ENCODE measurements around the gene SMIM43. TPM values are rescaled to one million over a fixed set of nuclear protein-coding genes. Genes with fewer than 3 reads are reported as not detected.

Gene SMIM43
- polyA plus RNA-seq, 1 donor (not counting 4 experiments of a cell fraction or from before 2014, with no cell fraction given), result 0.03 TPM

DNA sequence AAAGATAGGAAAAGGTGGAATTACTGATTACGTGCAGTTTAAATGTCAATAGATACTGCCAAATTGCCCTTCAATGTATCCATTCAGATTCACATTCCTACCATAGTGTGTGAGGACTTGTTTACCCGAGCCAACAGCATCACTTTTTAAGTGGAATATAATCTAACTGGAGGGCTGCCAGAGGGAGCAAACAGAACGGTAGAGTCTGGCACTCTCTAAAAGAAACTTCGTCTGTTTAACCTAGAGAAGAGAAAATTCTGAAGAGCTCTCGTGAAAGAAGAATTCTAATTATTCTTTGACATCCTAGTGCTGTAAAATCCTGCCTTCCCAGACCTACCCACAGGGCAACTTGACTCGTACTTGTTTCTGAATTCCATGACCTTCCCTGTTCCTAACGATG is 23.2 kb downstream of the SMIM43 start:
- Histone ChIP-seq H3K9me3 (ENCODE audit: control insufficient read depth, low read depth, low read length) (no peaks in the 10 kb centered on the region), H3K79me2 (ENCODE audit: control insufficient read depth, insufficient read depth, low read length) (no peaks in the 10 kb centered on the region), H2AFZ (ENCODE audit: control insufficient read depth, low read length) (no peak overlapping the region), H3K4me1 (ENCODE audit: control insufficient read depth, extremely low read depth, insufficient read depth, low read length) (no peaks in the 10 kb centered on the region), H4K20me1 (ENCODE audit: control insufficient read depth, extremely low read depth, insufficient read depth, low read length) (no peaks in the 10 kb centered on the region), H3K36me3 (ENCODE audit: control insufficient read depth in 2 of 2, extremely low read depth in 1 of 2, insufficient read depth in 2 of 2, low read length in 2 of 2) (no peaks in the 10 kb centered on the region), H3K27me3 (ENCODE audit: control insufficient read depth, extremely low read depth, insufficient read depth, low read length) (no peaks in the 10 kb centered on the region), H3K4me2 (ENCODE audit: control insufficient read depth, extremely low read depth, insufficient read depth, low read depth, low read length) (no peak overlapping the region), H3K4me3 (ENCODE audit: control insufficient read depth in 2 of 3, extremely low read depth in 1 of 3, insufficient read depth in 2 of 3, low read depth in 1 of 3, low read length in 3 of 3) (no peak overlapping the region), H3K27ac (ENCODE audit: control insufficient read depth, insufficient read depth, low read length) (no peak overlapping the region), H3K9ac (ENCODE audit: control insufficient read depth, extremely low read depth, insufficient read depth, low read length) (no peak overlapping the region), H3K9me1 (ENCODE audit: control insufficient read depth, extremely low read depth, insufficient read depth, low read length) (no peaks in the 10 kb centered on the region)
- dilution Hi-C loops (cut with MboI; ENCODE audit: extremely low pct_ligation_motif_present, low sequenced_read_pairs), result no loop called here
- no peak for TF ChIP-seq EZH2 (IDR thresholded peaks at IDR 0.05; ENCODE audit: low read length)
- TF ChIP-seq, protein P1, sequence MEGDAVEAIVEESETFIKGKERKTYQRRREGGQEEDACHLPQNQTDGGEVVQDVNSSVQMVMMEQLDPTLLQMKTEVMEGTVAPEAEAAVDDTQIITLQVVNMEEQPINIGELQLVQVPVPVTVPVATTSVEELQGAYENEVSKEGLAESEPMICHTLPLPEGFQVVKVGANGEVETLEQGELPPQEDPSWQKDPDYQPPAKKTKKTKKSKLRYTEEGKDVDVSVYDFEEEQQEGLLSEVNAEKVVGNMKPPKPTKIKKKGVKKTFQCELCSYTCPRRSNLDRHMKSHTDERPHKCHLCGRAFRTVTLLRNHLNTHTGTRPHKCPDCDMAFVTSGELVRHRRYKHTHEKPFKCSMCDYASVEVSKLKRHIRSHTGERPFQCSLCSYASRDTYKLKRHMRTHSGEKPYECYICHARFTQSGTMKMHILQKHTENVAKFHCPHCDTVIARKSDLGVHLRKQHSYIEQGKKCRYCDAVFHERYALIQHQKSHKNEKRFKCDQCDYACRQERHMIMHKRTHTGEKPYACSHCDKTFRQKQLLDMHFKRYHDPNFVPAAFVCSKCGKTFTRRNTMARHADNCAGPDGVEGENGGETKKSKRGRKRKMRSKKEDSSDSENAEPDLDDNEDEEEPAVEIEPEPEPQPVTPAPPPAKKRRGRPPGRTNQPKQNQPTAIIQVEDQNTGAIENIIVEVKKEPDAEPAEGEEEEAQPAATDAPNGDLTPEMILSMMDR (optimal IDR thresholded peaks at IDR 0.05 in 1 of 3, IDR thresholded peaks at IDR 0.05 in 1 of 3, conservative IDR thresholded peaks at IDR 0.05 in 1 of 3; ENCODE audit: extremely low read depth in 1 of 3, insufficient read depth in 2 of 3, low read length in 3 of 3), result no peak
- no peak for DNase-seq (ENCODE audit: low read depth, low spot score)
- no peak for FAIRE-seq

DNA sequence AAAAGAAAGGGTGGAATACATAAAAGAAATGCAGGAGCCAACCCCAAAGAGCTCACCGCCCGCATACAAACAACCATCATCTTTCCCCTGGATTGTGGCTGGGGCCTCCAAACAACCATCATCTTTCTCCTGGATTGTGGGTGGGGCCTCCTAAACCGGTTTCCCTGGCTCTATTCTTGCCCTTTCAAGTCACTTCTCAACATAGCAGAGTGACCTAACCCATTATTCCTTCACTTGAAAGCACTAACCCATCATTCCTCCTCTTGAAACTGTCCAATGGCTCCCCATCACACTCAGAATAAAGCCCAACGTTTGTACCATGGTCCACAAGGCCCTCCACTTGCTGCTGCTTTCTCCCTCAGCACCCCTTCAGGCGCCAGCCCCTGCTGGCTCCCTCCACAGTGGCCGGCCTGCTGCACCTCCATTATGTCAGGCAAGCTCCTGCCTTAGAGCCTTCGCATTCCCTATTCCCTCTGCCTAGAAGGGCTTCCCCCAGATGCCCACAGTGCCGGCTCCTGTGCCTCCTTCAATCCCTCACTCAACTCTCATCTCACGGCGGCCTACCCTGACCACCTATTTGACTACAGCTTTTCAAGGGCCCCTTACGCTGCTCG is 24.1 kb downstream of the SMIM43 start:
- DNase-seq (ENCODE audit: low read depth, low spot score) (no peak), FAIRE-seq (no peak)
- H3K27ac ChIP-seq (ENCODE audit: control insufficient read depth, insufficient read depth, low read length), result no peak overlapping the region
- H3K4me2 ChIP-seq (ENCODE audit: control insufficient read depth, extremely low read depth, insufficient read depth, low read depth, low read length), result no peak overlapping the region
- H2AFZ ChIP-seq (ENCODE audit: control insufficient read depth, low read length), result no peak overlapping the region
- no peaks in the 10 kb centered on the region for H3K9me1 ChIP-seq (ENCODE audit: control insufficient read depth, extremely low read depth, insufficient read depth, low read length)
- TF ChIP-seq EZH2 (IDR thresholded peaks at IDR 0.05; ENCODE audit: low read length), result no peak
- TF ChIP-seq, protein P1 (optimal IDR thresholded peaks at IDR 0.05 in 1 of 3, IDR thresholded peaks at IDR 0.05 in 1 of 3, conservative IDR thresholded peaks at IDR 0.05 in 1 of 3; ENCODE audit: extremely low read depth in 1 of 3, insufficient read depth in 2 of 3, low read length in 3 of 3), result no peak
- H3K4me1 ChIP-seq (ENCODE audit: control insufficient read depth, extremely low read depth, insufficient read depth, low read length), result no peaks in the 10 kb centered on the region
- H3K4me3 ChIP-seq (ENCODE audit: control insufficient read depth in 2 of 3, extremely low read depth in 1 of 3, insufficient read depth in 2 of 3, low read depth in 1 of 3, low read length in 3 of 3), result no peak overlapping the region
- dilution Hi-C loops (cut with MboI; ENCODE audit: extremely low pct_ligation_motif_present, low sequenced_read_pairs), result no loop called here
- H4K20me1 ChIP-seq (ENCODE audit: control insufficient read depth, extremely low read depth, insufficient read depth, low read length), result no peaks in the 10 kb centered on the region
- H3K27me3 ChIP-seq (ENCODE audit: control insufficient read depth, extremely low read depth, insufficient read depth, low read length), result no peaks in the 10 kb centered on the region
- H3K9me3 ChIP-seq (ENCODE audit: control insufficient read depth, low read depth, low read length), result no peaks in the 10 kb centered on the region
- no peaks in the 10 kb centered on the region for H3K79me2 ChIP-seq (ENCODE audit: control insufficient read depth, insufficient read depth, low read length)
- H3K36me3 ChIP-seq (ENCODE audit: control insufficient read depth in 2 of 2, extremely low read depth in 1 of 2, insufficient read depth in 2 of 2, low read length in 2 of 2), result no peaks in the 10 kb centered on the region
- no peak overlapping the region for H3K9ac ChIP-seq (ENCODE audit: control insufficient read depth, extremely low read depth, insufficient read depth, low read length)

Measured in keratinocyte (primary cell).